Liver (tissue), 3 donors: Measurements from ENCODE around the gene NTN5.

Source experiments
- EGR1 ChIP-seq, 2 donors: IDR thresholded peaks; 2 replicates each; pipeline ENCODE4 v1.6.1; 2016 to 2018; ENCODE audit warnings: antibody characterized with exemption in 2 of 2, low read depth in 2 of 2
- FOXA1 ChIP-seq: IDR thresholded peaks from 2 replicates; pipeline ENCODE4 v1.6.1; 2016; ENCODE audit warnings: antibody characterized with exemption
- GABPA ChIP-seq, 2 donors: IDR thresholded peaks in 1 of 2; conservative IDR thresholded peaks in 1 of 2; 2 replicates each; pipeline ENCODE4 v1.6.1; 2016; ENCODE audit warnings: antibody characterized with exemption in 2 of 2, mild to moderate bottlenecking in 1 of 2, moderate library complexity in 1 of 2
- JUND ChIP-seq, 2 donors: IDR thresholded peaks; 2 replicates each; pipeline ENCODE4 v1.6.1; 2016; ENCODE audit warnings: antibody characterized with exemption in 2 of 2
- RAD21 ChIP-seq, 2 donors: IDR thresholded peaks; 2 replicates each; pipeline ENCODE4 v1.6.1; 2016; ENCODE audit warnings: antibody characterized with exemption in 2 of 2, mild to moderate bottlenecking in 2 of 2
- SP1 ChIP-seq: IDR thresholded peaks from 2 replicates; pipeline ENCODE4 v1.6.1; 2018; ENCODE audit warnings: antibody characterized with exemption, mild to moderate bottlenecking
- TAF1 ChIP-seq: conservative IDR thresholded peaks from 2 replicates; pipeline ENCODE4 v1.6.1; 2016; ENCODE audit warnings: antibody characterized with exemption, mild to moderate bottlenecking
- YY1 ChIP-seq: IDR thresholded peaks from 2 replicates; pipeline ENCODE4 v1.6.1; 2016; ENCODE audit warnings: antibody characterized with exemption, mild to moderate bottlenecking
- TF ChIP-seq, protein P1 (sequence below): fragments of 150-350 bp; IDR thresholded peaks from 2 replicates; pipeline ENCODE4 v1.5.1; 2017; ENCODE audit warnings: improper control_type of control experiment, low read depth, low read length; ENCODE audit not compliant: missing input control
- TF ChIP-seq, protein P2 (sequence below): IDR thresholded peaks from 2 replicates; pipeline ENCODE4 v1.6.1; 2016; ENCODE audit warnings: antibody characterized with exemption
- TF ChIP-seq, protein P3 (sequence below): IDR thresholded peaks from 2 replicates; pipeline ENCODE4 v1.6.1; 2016; ENCODE audit warnings: antibody characterized with exemption
- donor health status: healthy.
- donor health status: healthy.

DNA sequence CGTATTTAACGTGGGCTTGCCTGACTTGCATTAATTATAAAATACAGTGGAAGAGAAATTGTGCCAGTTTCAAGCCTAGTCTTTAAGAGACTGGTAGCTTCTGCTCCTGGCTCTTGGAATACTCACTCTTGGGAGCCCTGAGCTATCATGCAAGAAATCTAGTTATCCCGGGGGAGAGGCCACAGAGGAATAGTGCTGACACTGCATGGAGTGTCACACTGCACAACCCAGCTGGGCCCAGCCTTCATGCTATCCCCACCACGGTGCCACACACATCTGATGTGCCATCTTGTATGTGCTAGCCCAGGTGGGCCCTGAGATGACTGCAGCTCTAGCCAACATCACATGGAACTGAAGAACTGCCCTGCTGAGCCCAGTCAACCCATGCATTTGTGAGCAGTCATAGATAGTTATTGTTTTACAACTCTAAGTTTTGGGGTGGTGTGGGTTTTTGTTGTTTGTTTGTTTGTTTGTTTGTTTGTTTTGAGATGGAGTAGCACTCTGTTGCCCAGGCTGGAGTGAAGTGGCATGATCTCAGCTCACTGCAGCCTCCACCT lies 38.4 kb upstream of the NTN5 start:
- TF ChIP-seq, protein P1, sequence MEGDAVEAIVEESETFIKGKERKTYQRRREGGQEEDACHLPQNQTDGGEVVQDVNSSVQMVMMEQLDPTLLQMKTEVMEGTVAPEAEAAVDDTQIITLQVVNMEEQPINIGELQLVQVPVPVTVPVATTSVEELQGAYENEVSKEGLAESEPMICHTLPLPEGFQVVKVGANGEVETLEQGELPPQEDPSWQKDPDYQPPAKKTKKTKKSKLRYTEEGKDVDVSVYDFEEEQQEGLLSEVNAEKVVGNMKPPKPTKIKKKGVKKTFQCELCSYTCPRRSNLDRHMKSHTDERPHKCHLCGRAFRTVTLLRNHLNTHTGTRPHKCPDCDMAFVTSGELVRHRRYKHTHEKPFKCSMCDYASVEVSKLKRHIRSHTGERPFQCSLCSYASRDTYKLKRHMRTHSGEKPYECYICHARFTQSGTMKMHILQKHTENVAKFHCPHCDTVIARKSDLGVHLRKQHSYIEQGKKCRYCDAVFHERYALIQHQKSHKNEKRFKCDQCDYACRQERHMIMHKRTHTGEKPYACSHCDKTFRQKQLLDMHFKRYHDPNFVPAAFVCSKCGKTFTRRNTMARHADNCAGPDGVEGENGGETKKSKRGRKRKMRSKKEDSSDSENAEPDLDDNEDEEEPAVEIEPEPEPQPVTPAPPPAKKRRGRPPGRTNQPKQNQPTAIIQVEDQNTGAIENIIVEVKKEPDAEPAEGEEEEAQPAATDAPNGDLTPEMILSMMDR = no peak
- TF ChIP-seq TAF1 = no peak
- no peak for TF ChIP-seq RAD21 (IDR thresholded peaks at IDR 0.05)
- TF ChIP-seq GABPA (IDR thresholded peaks at IDR 0.05 in 1 of 2, conservative IDR thresholded peaks at IDR 0.05 in 1 of 2) = no peak
- no peak for TF ChIP-seq EGR1 (IDR thresholded peaks at IDR 0.05; ENCODE audit: low read depth in 2 of 2)
- no peak for TF ChIP-seq SP1
- TF ChIP-seq YY1 = no peak
- TF ChIP-seq JUND (IDR thresholded peaks at IDR 0.05) = no peak
- TF ChIP-seq, protein P2, sequence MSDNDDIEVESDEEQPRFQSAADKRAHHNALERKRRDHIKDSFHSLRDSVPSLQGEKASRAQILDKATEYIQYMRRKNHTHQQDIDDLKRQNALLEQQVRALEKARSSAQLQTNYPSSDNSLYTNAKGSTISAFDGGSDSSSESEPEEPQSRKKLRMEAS = no peak
- TF ChIP-seq, protein P3, sequence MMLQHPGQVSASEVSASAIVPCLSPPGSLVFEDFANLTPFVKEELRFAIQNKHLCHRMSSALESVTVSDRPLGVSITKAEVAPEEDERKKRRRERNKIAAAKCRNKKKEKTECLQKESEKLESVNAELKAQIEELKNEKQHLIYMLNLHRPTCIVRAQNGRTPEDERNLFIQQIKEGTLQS = no peak
- no peak for TF ChIP-seq FOXA1
